ENCODE results near the gene YBX2.

Gene YBX2

GRCh38 chr17:7266784-7267183 is 27.7 kb downstream of the YBX2 start:
- DNase-seq (ENCODE audit: low read depth, low spot score): no peak

- DNase-seq (ENCODE audit: low read depth, low spot score): no peak
These were observed 30.7 kb downstream of the YBX2 start for GRCh38 chr17:7263801-7264078.

- no peak for DNase-seq (ENCODE audit: low read depth, low spot score)
These were observed 31.3 kb downstream of the YBX2 start for GRCh38 chr17:7262935-7263800.

GRCh38 chr17:7262192-7262934 is 32.1 kb downstream of the YBX2 start, which contains the start of gene CLDN7:
Gene CLDN7, minus strand, starts transcription at chr17:7262478. Its CDS starts 435 bp downstream, at chr17:7262043.
- DNase-seq (ENCODE audit: low read depth, low spot score): no peak

GRCh38 chr17:7261379-7262191 is 32.9 kb downstream of the YBX2 start:
- DNase-seq (ENCODE audit: low read depth, low spot score): no peak

GRCh38 chr17:7260651-7261378 is 33.6 kb downstream of the YBX2 start:
- no peak for DNase-seq (ENCODE audit: low read depth, low spot score)

GRCh38 chr17:7260151-7260550 is 34.3 kb downstream of the YBX2 start:
- no peak for DNase-seq (ENCODE audit: low read depth, low spot score)

GRCh38 chr17:7259555-7259889 is 34.9 kb downstream of the YBX2 start:
- DNase-seq (ENCODE audit: low read depth, low spot score): no peak

GRCh38 chr17:7258731-7259554 is 35.5 kb downstream of the YBX2 start:
- DNase-seq (ENCODE audit: low read depth, low spot score): no peak

- no peak for DNase-seq (ENCODE audit: low read depth, low spot score)
These were observed 37.5 kb downstream of the YBX2 start for GRCh38 chr17:7256766-7257456.

- DNase-seq (ENCODE audit: low read depth, low spot score): no peak
These were observed 39.9 kb downstream of the YBX2 start for GRCh38 chr17:7254511-7254910.

GRCh38 chr17:7253082-7253481 is 41.4 kb downstream of the YBX2 start:
- no peak for DNase-seq (ENCODE audit: low read depth, low spot score)

GRCh38 chr17:7252176-7253043 is 42.0 kb downstream of the YBX2 start, which contains the start of gene ELP5:
Gene ELP5, plus strand, starts transcription at chr17:7252215. Its CDS starts 336 bp downstream, at chr17:7252551.
- peak; percentile 86 for DNase-seq (ENCODE audit: low read depth, low spot score)

- peak; percentile 99 for DNase-seq (ENCODE audit: low read depth, low spot score)
These were observed 42.7 kb downstream of the YBX2 start, which contains the start of gene CTDNEP1 for GRCh38 chr17:7251661-7252175. Gene CTDNEP1, minus strand, starts transcription at chr17:7251734. Its CDS starts 438 bp downstream, at chr17:7251296.

- no peak for DNase-seq (ENCODE audit: low read depth, low spot score)
These were observed 43.5 kb downstream of the YBX2 start for GRCh38 chr17:7250695-7251627.

GRCh38 chr17:7249830-7250229 is 44.6 kb downstream of the YBX2 start:
- DNase-seq (ENCODE audit: low read depth, low spot score): no peak

- DNase-seq (ENCODE audit: low read depth, low spot score): no peak
These were observed 45.2 kb downstream of the YBX2 start for GRCh38 chr17:7249214-7249613.

- DNase-seq (ENCODE audit: low read depth, low spot score): no peak
These were observed 45.6 kb downstream of the YBX2 start for GRCh38 chr17:7248796-7249195.
